Measurements from ENCODE around the gene MSGN1. TPM values are rescaled to one million over a fixed set of nuclear protein-coding genes. Genes with fewer than 3 reads are reported as not detected.

MSGN1 gene
- total and polyA plus RNA-seq, 2 of the 4 experiments (the other 2 are of a cell fraction): not detected

- no peak overlapping the region for H2BK20ac ChIP-seq (ENCODE audit: low read depth, low read length)
- no TSS peak for BruUV-seq (replicated peaks)
- H3K23ac ChIP-seq (ENCODE audit: low read depth, low read length): no peak overlapping the region
- 35% methylated on average over 2 of the region's 7 CpGs; no CpG with 5 or more reads in 1 of the 2 experiments for WGBS, 2 experiments (ENCODE audit: extremely low coverage in 2 of 2, insufficient read length in 1 of 2)
- TF ChIP-seq NFE2L2 (IDR thresholded peaks at IDR 0.05; ENCODE audit: low read depth, low read length): no peak
- no peak for TF ChIP-seq CHD1 (IDR thresholded peaks at IDR 0.05; ENCODE audit: low read depth, low read length)
- TF ChIP-seq, protein P1, sequence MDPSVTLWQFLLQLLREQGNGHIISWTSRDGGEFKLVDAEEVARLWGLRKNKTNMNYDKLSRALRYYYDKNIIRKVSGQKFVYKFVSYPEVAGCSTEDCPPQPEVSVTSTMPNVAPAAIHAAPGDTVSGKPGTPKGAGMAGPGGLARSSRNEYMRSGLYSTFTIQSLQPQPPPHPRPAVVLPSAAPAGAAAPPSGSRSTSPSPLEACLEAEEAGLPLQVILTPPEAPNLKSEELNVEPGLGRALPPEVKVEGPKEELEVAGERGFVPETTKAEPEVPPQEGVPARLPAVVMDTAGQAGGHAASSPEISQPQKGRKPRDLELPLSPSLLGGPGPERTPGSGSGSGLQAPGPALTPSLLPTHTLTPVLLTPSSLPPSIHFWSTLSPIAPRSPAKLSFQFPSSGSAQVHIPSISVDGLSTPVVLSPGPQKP (IDR thresholded peaks at IDR 0.05; ENCODE audit: borderline replicate concordance, low read depth, low read length): no peak
- no peak for TF ChIP-seq CEBPB (IDR thresholded peaks at IDR 0.05; ENCODE audit: low read depth, low read length)
- TF ChIP-seq MXI1 (IDR thresholded peaks at IDR 0.05; ENCODE audit: borderline replicate concordance, low read depth, low read length): no peak
- no peak for TF ChIP-seq BHLHE40 (IDR thresholded peaks at IDR 0.05; ENCODE audit: low read depth, low read length)
- TF ChIP-seq MAZ (IDR thresholded peaks at IDR 0.05; ENCODE audit: borderline replicate concordance, low read depth, low read length): no peak
- no peak for TF ChIP-seq POLR2A (IDR thresholded peaks at IDR 0.05; ENCODE audit: low read depth, low read length)
- TF ChIP-seq MAFK (IDR thresholded peaks at IDR 0.05; ENCODE audit: low read depth, low read length): no peak
- no peak for TF ChIP-seq CTCF (conservative IDR thresholded peaks at IDR 0.05; ENCODE audit: low read depth, low read length)
- no peak overlapping the region for H3K4me2 ChIP-seq (ENCODE audit: low read depth, low read length)
- H4K91ac ChIP-seq (ENCODE audit: insufficient read depth, low read depth, low read length): no peak overlapping the region
- H4K5ac ChIP-seq (ENCODE audit: low read depth, low read length): no peak overlapping the region
- no peaks in the 10 kb centered on the region for H4K20me1 ChIP-seq (ENCODE audit: insufficient read depth, low read length)
- H3K4me1 ChIP-seq (ENCODE audit: control insufficient read depth, insufficient read depth, low read length): no peaks in the 10 kb centered on the region
- H3K18ac ChIP-seq (ENCODE audit: low read depth, low read length): no peak overlapping the region
- no peak overlapping the region for H2AK9ac ChIP-seq (replicated peaks; ENCODE audit: low read depth, low read length, poor library complexity)
- no peak overlapping the region for H4K8ac ChIP-seq (ENCODE audit: low read depth in 2 of 2, low read length in 2 of 2)
- DNase-seq (no peak), ATAC-seq (ENCODE audit: low read depth) (no peak)
- H2BK15ac ChIP-seq (ENCODE audit: low read depth, low read length): no peak overlapping the region
- peaks cover 9% of the 10 kb centered on the region for H3K27me3 ChIP-seq (ENCODE audit: control insufficient read depth, insufficient read depth, low read length)
- H3K27ac ChIP-seq (ENCODE audit: insufficient read depth, low read length): no peak overlapping the region
- no peak overlapping the region for H3K4ac ChIP-seq (ENCODE audit: low read depth, low read length)
- H3K36me3 ChIP-seq (ENCODE audit: control insufficient read depth, insufficient read depth, low read length): no peaks in the 10 kb centered on the region
- no peak overlapping the region for H2BK120ac ChIP-seq (ENCODE audit: low read depth, low read length)
- no peak overlapping the region for H3K56ac ChIP-seq (ENCODE audit: extremely low read depth, insufficient read depth, low read length)
- no peak overlapping the region for H2AK5ac ChIP-seq (ENCODE audit: low read depth, low read length)
- H3K9me1 ChIP-seq (ENCODE audit: insufficient read depth, low read length): no peaks in the 10 kb centered on the region
- no peaks in the 10 kb centered on the region for H3K79me1 ChIP-seq (ENCODE audit: low read depth in 1 of 2, low read length in 2 of 2)
- H2BK5ac ChIP-seq (ENCODE audit: low read depth, low read length, poor library complexity, severe bottlenecking): no peak overlapping the region
- in situ Hi-C loops (cut with MboI; ENCODE audit: low sequenced_read_pairs) (no loop called here), intact Hi-C loops (cut with micrococcal nuclease) (no loop called here), dilution Hi-C loops (cut with HindIII; ENCODE audit: low sequenced_read_pairs, unreplicated experiment) (no loop called here)
- H3K9me3 ChIP-seq (ENCODE audit: control insufficient read depth, insufficient read depth, low read length): no peaks in the 10 kb centered on the region
- no peak overlapping the region for H3K14ac ChIP-seq (replicated peaks; ENCODE audit: low read depth, low read length)
- CTCF ChIA-PET: interaction anchor here (0.5 kb wide), 1 partner anchor 46 kb away, joined by 3 read pairs; no protein-coding TSS in a partner anchor
- H3K4me3 ChIP-seq (ENCODE audit: insufficient read depth, low read depth, low read length): no peak overlapping the region
- H2AFZ ChIP-seq (replicated peaks; ENCODE audit: low read length, poor library complexity): no peak overlapping the region
- H3K9ac ChIP-seq (ENCODE audit: low read depth, low read length): no peak overlapping the region
- POLR2A ChIA-PET (ENCODE audit: unreplicated experiment): no interaction called here
These were observed 29.5 kb downstream of the MSGN1 start for GRCh38 chr2:17845806-17846205.
